ENCODE results near the gene ROR2. TPM values are rescaled to one million over a fixed set of nuclear protein-coding genes. Genes with fewer than 3 reads are reported as not detected.

The ROR2 gene
- total RNA-seq, 1 donor from 2014 or later, result 3.8 TPM

DNA sequence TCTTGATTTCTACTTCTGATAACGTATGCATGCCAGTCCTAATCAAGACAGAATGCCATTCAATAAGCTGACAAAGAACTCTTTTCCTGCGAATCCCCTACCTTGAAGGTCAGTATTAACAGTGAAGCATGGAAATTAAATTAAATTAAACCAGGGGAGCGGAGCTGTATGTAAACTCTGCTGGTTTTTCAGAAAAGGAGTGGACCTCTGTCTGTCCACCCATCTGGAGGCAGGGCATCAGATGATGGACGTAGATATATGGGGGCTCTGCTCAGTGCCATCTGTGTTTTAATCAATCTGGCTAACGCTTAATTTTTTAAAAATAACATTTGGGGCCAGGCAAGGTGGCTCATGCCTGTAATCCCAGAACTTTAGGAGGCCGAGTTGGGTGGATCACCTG lies 101.9 kb downstream of the ROR2 start:
- Histone ChIP-seq H3K4me3 (no peak overlapping the region), H3K4me1 (peaks cover 11% of the 10 kb centered on the region), H3K9me3 (no peaks in the 10 kb centered on the region), H3K36me3 (no peaks in the 10 kb centered on the region), H3K27me3 (ENCODE audit: low read depth) (no peaks in the 10 kb centered on the region), H3K27ac (no peak overlapping the region)
- intact Hi-C loops (cut with DNase I), result no loop called here
- TF ChIP-seq, protein P1, sequence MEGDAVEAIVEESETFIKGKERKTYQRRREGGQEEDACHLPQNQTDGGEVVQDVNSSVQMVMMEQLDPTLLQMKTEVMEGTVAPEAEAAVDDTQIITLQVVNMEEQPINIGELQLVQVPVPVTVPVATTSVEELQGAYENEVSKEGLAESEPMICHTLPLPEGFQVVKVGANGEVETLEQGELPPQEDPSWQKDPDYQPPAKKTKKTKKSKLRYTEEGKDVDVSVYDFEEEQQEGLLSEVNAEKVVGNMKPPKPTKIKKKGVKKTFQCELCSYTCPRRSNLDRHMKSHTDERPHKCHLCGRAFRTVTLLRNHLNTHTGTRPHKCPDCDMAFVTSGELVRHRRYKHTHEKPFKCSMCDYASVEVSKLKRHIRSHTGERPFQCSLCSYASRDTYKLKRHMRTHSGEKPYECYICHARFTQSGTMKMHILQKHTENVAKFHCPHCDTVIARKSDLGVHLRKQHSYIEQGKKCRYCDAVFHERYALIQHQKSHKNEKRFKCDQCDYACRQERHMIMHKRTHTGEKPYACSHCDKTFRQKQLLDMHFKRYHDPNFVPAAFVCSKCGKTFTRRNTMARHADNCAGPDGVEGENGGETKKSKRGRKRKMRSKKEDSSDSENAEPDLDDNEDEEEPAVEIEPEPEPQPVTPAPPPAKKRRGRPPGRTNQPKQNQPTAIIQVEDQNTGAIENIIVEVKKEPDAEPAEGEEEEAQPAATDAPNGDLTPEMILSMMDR (IDR thresholded peaks at IDR 0.05), result no peak
- DNase-seq (no peak), ATAC-seq (no peak)

DNA sequence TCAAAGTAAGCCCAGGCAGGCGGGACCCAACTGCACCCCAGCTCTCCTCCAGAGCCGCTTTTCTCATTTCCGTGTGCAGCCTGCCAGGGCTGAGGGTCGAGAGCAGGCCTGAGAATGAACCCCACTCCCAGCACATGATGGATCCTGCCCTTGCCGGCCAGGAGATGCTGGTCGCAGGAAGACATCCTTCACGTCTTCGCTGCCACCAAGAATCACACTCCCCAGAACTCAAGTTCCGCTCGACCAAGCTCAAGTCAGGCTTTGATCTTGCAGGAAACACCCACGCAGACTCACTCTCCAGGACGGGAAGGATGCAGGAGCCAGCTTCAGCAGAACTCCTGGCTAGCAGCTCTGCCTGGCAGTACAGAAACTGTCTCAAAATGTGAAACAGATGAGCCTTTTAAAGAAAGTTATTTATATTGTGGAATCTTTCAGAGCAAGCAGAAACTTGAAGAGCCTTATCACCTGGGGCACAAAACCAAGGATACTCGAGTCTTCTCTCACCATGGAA lies 102.4 kb downstream of the ROR2 start:
- Histone ChIP-seq H3K4me3 (no peak overlapping the region), H3K27ac (no peak overlapping the region), H3K4me1 (peaks cover 15% of the 10 kb centered on the region), H3K36me3 (no peaks in the 10 kb centered on the region), H3K27me3 (ENCODE audit: low read depth) (no peaks in the 10 kb centered on the region), H3K9me3 (no peaks in the 10 kb centered on the region)
- intact Hi-C loops (cut with DNase I), result no loop called here
- ATAC-seq, result no peak
- DNase-seq, result no peak
- TF ChIP-seq, protein P1 (IDR thresholded peaks at IDR 0.05), result no peak

DNA sequence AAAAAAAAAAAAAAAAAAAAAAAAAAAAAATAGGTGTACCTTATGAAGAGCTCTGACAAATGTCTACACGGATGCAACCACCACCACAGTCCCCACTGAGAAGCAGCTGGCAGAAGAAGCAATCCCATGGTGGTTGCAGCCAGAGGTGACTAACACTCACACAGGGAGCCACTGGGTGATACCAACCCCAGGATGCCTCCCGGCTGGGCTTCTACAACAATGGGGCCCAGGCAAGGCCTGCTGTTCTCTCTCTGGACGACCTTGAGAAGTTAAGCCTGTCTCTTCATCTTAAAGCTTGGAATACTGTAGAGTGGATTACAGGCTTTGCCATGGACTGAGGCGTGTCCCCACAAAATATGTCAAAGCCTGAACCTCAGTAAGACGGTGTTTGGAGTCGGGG lies 104.1 kb downstream of the ROR2 start:
- no peaks in the 10 kb centered on the region for H3K9me3 ChIP-seq
- peaks cover 3% of the 10 kb centered on the region for H3K27me3 ChIP-seq (ENCODE audit: low read depth)
- peaks cover 15% of the 10 kb centered on the region for H3K4me1 ChIP-seq
- intact Hi-C loops (cut with DNase I), result no loop called here
- no peak overlapping the region for H3K4me3 ChIP-seq
- no peak for ATAC-seq
- DNase-seq, result no peak
- TF ChIP-seq, protein P1 (IDR thresholded peaks at IDR 0.05), result no peak
- no peak overlapping the region for H3K27ac ChIP-seq
- H3K36me3 ChIP-seq, result no peaks in the 10 kb centered on the region

DNA sequence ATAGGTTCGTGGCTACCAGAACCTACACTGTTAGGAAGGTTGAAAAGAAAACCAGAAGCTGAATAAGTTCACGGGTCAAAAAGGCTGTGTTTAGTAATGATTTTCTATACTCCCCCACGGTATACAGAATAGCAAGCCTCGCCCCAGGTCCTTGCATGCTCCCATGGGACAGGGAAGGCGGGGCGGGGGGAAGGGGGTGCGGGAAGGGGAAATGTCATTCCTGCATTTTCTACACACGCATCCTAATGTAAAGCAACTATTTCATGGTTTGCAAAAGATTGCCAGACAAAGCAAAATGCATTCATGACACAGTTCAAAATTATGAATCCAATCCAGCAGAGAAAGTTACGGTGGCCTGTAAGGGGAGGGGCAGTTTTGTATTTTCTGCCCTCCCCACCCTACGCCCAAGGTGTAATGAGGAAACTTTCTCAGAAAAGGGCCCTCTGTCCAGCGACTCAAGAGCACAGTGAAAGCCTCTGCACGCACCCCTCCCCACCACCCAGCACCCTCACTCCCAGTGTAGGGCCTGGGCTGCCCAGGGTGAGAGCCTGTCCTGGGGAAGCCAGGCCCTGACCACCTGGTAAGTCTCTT lies 105.2 kb downstream of the ROR2 start:
- Histone ChIP-seq H3K36me3 (no peaks in the 10 kb centered on the region), H3K9me3 (no peaks in the 10 kb centered on the region), H3K27ac (no peak overlapping the region), H3K4me1 (peaks cover 15% of the 10 kb centered on the region), H3K27me3 (ENCODE audit: low read depth) (peaks cover 4% of the 10 kb centered on the region), H3K4me3 (no peak overlapping the region)
- DNase-seq, result no peak
- intact Hi-C loops (cut with DNase I), result no loop called here
- no peak for ATAC-seq
- TF ChIP-seq, protein P1 (IDR thresholded peaks at IDR 0.05), result no peak

DNA sequence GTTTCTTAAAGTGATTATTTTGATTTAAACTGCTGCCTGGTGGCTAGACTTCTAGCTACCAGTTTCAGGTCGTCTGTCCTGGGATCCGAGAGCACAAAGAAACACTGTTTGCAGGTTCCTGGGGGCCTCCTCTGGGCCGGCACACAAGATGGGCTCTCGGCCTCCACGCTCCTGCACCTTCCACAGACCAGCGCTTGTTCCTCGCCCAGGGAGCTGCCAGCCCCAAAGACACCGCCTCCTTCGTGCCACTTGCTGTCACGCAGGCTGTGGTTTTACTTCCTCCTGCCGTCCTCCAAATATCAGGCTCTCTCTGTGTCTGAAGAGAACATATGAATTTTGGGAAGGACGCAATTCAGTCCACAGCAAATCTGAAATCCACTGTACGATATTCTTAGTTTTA lies 105.8 kb downstream of the ROR2 start:
- peaks cover 4% of the 10 kb centered on the region for H3K27me3 ChIP-seq (ENCODE audit: low read depth)
- H3K27ac ChIP-seq, result no peak overlapping the region
- intact Hi-C loops (cut with DNase I), result no loop called here
- peak; percentile 53 for DNase-seq
- H3K4me1 ChIP-seq, result peaks cover 15% of the 10 kb centered on the region
- H3K9me3 ChIP-seq, result no peaks in the 10 kb centered on the region
- peak in 1 of 2 donors; percentile 17 for ATAC-seq
- peak overlapping the region; percentile 5 for H3K4me3 ChIP-seq
- no peaks in the 10 kb centered on the region for H3K36me3 ChIP-seq
- TF ChIP-seq, protein P1 (IDR thresholded peaks at IDR 0.05), result no peak

All from lower lobe of right lung (tissue), 2 donors.